Nephron progenitor cell (in vitro differentiated cells): ENCODE measurements around the gene NPC1.

Source experiments
- DNase-seq: peaks from one replicate; pipeline ENCODE4 v3.0.0; 2021
- H3K27ac Mint-ChIP-seq: 2 replicates; pipeline ENCODE4 v1.8.0; 2021; ENCODE audit warnings: mild to moderate bottlenecking, moderate library complexity, mixed read lengths
- H3K27me3 Mint-ChIP-seq: 2 replicates; pipeline ENCODE4 v1.8.0; 2021; ENCODE audit warnings: mild to moderate bottlenecking, low read depth, mixed read lengths; ENCODE audit not compliant: poor library complexity
- H3K36me3 Mint-ChIP-seq: 2 replicates; pipeline ENCODE4 v1.8.0; 2021; ENCODE audit warnings: low read depth, mixed read lengths
- H3K4me1 Mint-ChIP-seq: 2 replicates; pipeline ENCODE4 v1.8.0; 2021; ENCODE audit warnings: mixed read lengths
- H3K4me3 Mint-ChIP-seq: 2 replicates; pipeline ENCODE4 v1.8.0; 2021; ENCODE audit warnings: mild to moderate bottlenecking, moderate library complexity, mixed read lengths
- H3K9me3 Mint-ChIP-seq: 2 replicates; pipeline ENCODE4 v1.8.0; 2021; ENCODE audit warnings: mild to moderate bottlenecking, moderate library complexity, mixed read lengths
- TF ChIP-seq, protein P1 (sequence below): fragments of 200-600 bp; sonication (generic); IDR thresholded peaks from 2 replicates; pipeline ENCODE4 v1.5.0; 2021; ENCODE audit warnings: antibody characterized with exemption

NPC1 gene

DNA sequence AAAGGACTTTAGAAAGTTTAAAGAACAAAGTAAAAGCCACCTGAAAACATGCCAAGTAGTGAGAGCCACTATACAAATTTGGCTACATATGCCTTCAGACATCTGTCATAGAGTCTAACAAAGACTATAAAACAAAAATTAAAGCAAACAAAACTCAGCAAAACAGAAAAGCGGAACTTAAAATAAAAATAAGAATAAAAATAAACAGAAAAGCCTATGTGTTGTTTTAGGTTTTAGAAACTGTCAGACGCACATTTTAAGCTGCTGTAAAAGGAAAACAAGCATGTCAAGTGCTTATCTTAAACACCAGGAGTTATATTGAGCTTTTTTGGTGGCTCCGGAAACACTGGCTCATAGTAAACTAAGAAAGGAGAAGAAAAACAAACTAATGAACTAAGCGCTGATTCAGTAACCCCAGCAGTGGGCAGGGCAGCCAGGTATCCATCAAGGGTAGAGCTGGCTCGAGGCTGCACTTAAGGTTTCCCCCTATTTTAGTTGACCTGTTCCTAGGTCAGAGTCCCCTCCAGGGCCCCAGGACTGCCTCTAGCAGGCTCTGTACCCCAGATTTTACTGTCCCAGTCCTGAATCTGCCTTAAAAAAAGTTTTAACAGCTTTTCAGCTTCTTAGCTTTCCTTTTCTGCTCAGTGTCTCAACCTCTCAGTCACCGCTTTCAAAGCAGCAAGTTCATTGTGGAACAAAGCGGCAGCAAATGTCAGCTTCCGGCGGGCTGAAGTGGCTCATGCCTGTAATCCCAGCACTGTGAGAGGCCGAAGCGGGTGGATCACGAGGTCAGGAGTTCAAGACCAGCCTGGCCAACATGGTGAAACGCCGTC, 98.4 kb downstream of the NPC1 start:
- Mint-ChIP-seq H3K9me3 (peaks cover 19% of the 10 kb centered on the region), H3K27me3 (no peaks in the 10 kb centered on the region), H3K4me1 (peaks cover 36% of the 10 kb centered on the region), H3K27ac (peak overlapping the region; percentile 27), H3K4me3 (no peak overlapping the region), H3K36me3 (peaks cover 17% of the 10 kb centered on the region)
- TF ChIP-seq, protein P1, sequence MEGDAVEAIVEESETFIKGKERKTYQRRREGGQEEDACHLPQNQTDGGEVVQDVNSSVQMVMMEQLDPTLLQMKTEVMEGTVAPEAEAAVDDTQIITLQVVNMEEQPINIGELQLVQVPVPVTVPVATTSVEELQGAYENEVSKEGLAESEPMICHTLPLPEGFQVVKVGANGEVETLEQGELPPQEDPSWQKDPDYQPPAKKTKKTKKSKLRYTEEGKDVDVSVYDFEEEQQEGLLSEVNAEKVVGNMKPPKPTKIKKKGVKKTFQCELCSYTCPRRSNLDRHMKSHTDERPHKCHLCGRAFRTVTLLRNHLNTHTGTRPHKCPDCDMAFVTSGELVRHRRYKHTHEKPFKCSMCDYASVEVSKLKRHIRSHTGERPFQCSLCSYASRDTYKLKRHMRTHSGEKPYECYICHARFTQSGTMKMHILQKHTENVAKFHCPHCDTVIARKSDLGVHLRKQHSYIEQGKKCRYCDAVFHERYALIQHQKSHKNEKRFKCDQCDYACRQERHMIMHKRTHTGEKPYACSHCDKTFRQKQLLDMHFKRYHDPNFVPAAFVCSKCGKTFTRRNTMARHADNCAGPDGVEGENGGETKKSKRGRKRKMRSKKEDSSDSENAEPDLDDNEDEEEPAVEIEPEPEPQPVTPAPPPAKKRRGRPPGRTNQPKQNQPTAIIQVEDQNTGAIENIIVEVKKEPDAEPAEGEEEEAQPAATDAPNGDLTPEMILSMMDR = no peak
- DNase-seq = no peak

DNA sequence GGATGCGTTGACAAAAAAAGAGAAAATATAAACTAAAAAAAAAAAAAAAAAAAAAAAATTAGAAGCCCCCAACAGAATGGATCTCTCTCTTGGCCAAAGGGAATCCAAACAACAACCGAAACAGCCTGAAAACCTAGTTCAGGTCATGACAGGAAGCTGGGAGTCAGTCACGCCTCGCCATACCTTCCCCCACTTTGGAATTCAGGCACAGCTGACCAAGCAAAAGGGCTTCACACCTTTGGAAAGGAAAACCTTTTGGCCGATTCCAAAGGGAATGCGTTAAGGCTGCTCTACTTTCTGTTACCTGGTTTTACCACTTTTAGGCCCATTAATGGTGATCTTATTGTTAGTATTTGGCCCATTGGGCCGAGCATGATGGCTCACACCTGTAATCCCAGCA, 100.9 kb downstream of the NPC1 start:
- no peak overlapping the region for H3K4me3 Mint-ChIP-seq
- peak overlapping the region; percentile 83 for H3K27ac Mint-ChIP-seq
- no peaks in the 10 kb centered on the region for H3K27me3 Mint-ChIP-seq
- TF ChIP-seq, protein P1 = no peak
- peaks cover 4% of the 10 kb centered on the region for H3K9me3 Mint-ChIP-seq
- peaks cover 17% of the 10 kb centered on the region for H3K36me3 Mint-ChIP-seq
- DNase-seq = no peak
- H3K4me1 Mint-ChIP-seq = peaks cover 36% of the 10 kb centered on the region

DNA sequence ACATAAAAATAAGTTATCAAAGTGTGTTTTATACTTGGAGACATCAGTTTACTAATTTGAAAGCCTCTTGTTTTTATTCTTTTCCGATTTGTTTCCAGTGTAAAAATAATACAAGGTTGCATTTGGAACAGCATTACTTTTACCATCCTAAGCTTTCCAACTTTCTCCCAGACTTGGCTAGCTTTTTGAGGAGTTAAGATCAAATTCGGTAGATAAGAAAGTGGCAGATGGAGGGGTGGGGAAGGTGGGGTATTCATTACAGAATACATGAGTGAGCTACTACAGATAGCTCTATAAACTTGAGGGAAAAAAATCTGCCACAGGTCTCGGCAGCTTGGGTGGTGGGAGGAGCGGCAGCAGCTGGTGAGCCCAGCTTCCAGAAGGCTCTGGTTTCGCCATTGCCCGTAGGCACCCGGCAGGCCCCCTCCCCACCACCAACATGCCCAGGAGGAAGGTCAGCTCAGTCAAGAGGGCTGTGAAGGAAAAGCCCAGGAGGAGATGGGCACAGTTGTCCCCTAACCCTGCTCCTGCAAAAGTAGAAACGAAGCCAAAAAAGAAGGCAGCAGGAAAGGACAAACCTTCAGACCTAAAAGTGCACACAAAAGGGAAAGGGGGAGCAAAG, 101.6 kb downstream of the NPC1 start:
- TF ChIP-seq, protein P1 = no peak
- Mint-ChIP-seq H3K27ac (peak overlapping the region; percentile 43), H3K9me3 (no peaks in the 10 kb centered on the region), H3K27me3 (no peaks in the 10 kb centered on the region), H3K36me3 (peaks cover 21% of the 10 kb centered on the region), H3K4me1 (peaks cover 36% of the 10 kb centered on the region), H3K4me3 (no peak overlapping the region)
- DNase-seq = no peak
